Esophagus squamous epithelium (tissue), 4 donors: ENCODE measurements around the gene ABHD6.

ENCODE experiments used
- POLR2A ChIP-seq, 4 donors: fragments of 450-650 bp; IDR thresholded peaks; one replicate each; pipeline ENCODE4 v1.6.1; 2017; ENCODE audit warnings: antibody characterized with exemption in 4 of 4, mild to moderate bottlenecking in 4 of 4, moderate library complexity in 3 of 4
- TF ChIP-seq, protein P1 (sequence below), 6 experiments: fragments of 450-650 bp in 4 of 6; fragments of 200-600 bp in 2 of 6; sonication (generic) in 2 of 6; IDR thresholded peaks; one replicate each; pipeline ENCODE4 v1.5.1; 2016 to 2019; ENCODE audit warnings: antibody characterized with exemption in 6 of 6, mild to moderate bottlenecking in 4 of 6, moderate library complexity in 4 of 6

DNA sequence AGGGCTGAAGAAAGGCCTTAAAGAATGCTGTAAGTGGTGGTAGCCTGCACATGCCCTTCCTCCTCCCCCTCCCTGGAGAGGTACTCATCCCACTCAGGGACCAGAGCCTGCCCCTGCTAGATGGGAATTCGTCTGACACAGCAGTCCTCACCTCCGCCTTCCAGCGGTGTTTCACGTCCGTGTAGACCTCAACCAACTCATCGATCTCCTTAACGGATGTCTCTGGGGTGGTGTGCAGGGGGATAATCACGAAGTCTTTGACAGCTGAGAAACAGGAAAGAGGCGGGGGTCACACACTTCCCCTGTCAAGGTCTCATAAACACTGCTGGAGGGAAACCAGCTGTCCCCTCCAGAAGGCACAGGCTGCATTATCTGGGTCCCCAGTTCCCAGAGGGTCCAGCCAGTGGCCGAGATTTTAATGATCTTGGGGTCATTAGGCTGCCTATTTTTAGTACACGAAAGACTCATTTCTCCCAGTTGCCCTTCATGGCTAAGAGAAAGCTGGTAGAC is 36.7 kb upstream of the ABHD6 start:
- TF ChIP-seq, protein P1, sequence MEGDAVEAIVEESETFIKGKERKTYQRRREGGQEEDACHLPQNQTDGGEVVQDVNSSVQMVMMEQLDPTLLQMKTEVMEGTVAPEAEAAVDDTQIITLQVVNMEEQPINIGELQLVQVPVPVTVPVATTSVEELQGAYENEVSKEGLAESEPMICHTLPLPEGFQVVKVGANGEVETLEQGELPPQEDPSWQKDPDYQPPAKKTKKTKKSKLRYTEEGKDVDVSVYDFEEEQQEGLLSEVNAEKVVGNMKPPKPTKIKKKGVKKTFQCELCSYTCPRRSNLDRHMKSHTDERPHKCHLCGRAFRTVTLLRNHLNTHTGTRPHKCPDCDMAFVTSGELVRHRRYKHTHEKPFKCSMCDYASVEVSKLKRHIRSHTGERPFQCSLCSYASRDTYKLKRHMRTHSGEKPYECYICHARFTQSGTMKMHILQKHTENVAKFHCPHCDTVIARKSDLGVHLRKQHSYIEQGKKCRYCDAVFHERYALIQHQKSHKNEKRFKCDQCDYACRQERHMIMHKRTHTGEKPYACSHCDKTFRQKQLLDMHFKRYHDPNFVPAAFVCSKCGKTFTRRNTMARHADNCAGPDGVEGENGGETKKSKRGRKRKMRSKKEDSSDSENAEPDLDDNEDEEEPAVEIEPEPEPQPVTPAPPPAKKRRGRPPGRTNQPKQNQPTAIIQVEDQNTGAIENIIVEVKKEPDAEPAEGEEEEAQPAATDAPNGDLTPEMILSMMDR (IDR thresholded peaks at IDR 0.05) = no peak
- TF ChIP-seq POLR2A (IDR thresholded peaks at IDR 0.05) = no peak
